Fibroblast of mammary gland (primary cell): ENCODE results near the gene SMAD6.

Source experiments
- DNase-seq: peaks from one replicate; pipeline ENCODE4 v3.0.0-alpha.2; 2010; ENCODE audit warnings: low read depth
- H3K4me3 ChIP-seq: 2 replicates; pipeline ENCODE4 v1.5.1; 2011; ENCODE audit warnings: low read depth, mild to moderate bottlenecking, low read length, moderate library complexity; ENCODE audit not compliant: control insufficient read depth
- TF ChIP-seq, protein P1 (sequence below): conservative IDR thresholded peaks from 2 replicates; pipeline ENCODE4 v1.5.1; 2011; ENCODE audit warnings: low read depth, low read length, inconsistent platforms; ENCODE audit not compliant: control insufficient read depth, insufficient read depth

Gene SMAD6

DNA sequence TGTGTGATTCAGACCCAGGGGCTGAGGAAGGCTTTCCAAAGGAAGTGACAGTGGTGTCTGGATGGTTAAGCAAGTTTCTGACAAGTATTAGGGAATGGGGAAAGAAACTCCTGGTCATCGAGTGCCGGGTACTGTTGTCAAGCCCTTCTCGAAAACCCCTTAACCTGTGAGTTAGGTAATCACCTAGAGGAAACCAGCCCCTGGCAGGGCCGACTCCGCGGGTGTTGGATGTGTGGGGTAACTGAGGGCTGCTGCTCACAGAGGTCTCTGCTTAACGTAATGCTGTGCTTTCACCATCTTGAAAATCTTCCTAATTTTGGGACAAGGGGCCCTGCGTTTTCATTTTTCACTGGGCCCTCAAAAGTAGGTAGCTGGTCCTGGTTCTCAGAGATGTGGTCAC is 67.0 kb downstream of the SMAD6 start:
- no peak for DNase-seq
- no peak overlapping the region for H3K4me3 ChIP-seq
- TF ChIP-seq, protein P1, sequence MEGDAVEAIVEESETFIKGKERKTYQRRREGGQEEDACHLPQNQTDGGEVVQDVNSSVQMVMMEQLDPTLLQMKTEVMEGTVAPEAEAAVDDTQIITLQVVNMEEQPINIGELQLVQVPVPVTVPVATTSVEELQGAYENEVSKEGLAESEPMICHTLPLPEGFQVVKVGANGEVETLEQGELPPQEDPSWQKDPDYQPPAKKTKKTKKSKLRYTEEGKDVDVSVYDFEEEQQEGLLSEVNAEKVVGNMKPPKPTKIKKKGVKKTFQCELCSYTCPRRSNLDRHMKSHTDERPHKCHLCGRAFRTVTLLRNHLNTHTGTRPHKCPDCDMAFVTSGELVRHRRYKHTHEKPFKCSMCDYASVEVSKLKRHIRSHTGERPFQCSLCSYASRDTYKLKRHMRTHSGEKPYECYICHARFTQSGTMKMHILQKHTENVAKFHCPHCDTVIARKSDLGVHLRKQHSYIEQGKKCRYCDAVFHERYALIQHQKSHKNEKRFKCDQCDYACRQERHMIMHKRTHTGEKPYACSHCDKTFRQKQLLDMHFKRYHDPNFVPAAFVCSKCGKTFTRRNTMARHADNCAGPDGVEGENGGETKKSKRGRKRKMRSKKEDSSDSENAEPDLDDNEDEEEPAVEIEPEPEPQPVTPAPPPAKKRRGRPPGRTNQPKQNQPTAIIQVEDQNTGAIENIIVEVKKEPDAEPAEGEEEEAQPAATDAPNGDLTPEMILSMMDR, result no peak

- no peak for DNase-seq
- TF ChIP-seq, protein P1, result no peak
- H3K4me3 ChIP-seq, result no peak overlapping the region
Measured at GRCh38 chr15:66770518-66771350, 68.7 kb downstream of the SMAD6 start.

- H3K4me3 ChIP-seq, result no peak overlapping the region
- TF ChIP-seq, protein P1, result no peak
- no peak for DNase-seq
Measured at GRCh38 chr15:66771351-66771650, 69.3 kb downstream of the SMAD6 start.

GRCh38 chr15:66772604-66773128 is 70.6 kb downstream of the SMAD6 start:
- H3K4me3 ChIP-seq, result no peak overlapping the region
- TF ChIP-seq, protein P1, result no peak
- DNase-seq, result no peak

DNA sequence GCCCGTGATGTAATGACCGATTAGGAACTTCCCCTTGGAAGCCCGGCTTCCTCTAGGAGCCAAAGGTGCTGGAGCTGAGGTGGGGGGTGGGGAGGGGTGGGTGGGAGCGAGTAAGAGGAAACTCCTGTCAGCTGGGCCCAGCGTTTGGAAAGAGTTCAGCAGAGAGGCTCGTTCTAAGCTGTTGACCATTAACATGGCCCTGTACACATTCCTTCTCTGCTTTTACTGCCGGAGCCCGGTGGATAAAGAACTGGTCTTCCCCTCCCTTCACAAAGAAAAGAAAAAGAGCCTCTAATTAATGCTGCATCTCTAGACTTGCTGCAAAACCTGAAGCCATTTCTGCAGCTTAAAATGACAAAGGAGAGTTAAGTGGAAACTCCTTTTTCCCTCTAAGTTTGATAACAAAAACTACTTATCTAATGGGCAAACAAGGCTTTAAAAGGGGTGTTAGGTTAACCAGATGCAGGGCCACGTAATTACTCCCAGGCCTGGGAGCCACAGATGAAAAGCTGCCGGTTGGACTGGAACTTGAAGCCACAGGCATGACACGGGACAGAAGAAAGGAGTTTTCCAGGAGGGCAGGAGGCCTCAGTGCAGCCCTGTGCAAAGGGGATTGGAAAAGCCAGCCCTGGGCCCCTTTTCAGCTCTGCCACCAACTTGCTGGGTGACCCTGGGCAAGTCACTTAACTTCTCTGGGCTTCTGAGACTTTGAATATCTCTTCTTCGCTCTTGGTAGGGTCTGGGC is 71.3 kb downstream of the SMAD6 start:
- DNase-seq, result no peak
- TF ChIP-seq, protein P1, result no peak

GRCh38 chr15:66774001-66774814 is 72.2 kb downstream of the SMAD6 start:
- H3K4me3 ChIP-seq, result no peak overlapping the region
- peak; percentile 67 for DNase-seq
- TF ChIP-seq, protein P1, result peak; percentile 96

More for the DNA sequence above, 71.3 kb downstream of the SMAD6 start:
- H3K4me3 ChIP-seq, result no peak overlapping the region
